ENCODE data around the gene CISD1. TPM values are rescaled to one million over a fixed set of nuclear protein-coding genes. Genes with fewer than 3 reads are reported as not detected.

The CISD1 gene
- total and polyA plus RNA-seq, 2 of the 4 experiments (the other 2 are of a cell fraction) = 28.2 to 34.6 TPM

DNA sequence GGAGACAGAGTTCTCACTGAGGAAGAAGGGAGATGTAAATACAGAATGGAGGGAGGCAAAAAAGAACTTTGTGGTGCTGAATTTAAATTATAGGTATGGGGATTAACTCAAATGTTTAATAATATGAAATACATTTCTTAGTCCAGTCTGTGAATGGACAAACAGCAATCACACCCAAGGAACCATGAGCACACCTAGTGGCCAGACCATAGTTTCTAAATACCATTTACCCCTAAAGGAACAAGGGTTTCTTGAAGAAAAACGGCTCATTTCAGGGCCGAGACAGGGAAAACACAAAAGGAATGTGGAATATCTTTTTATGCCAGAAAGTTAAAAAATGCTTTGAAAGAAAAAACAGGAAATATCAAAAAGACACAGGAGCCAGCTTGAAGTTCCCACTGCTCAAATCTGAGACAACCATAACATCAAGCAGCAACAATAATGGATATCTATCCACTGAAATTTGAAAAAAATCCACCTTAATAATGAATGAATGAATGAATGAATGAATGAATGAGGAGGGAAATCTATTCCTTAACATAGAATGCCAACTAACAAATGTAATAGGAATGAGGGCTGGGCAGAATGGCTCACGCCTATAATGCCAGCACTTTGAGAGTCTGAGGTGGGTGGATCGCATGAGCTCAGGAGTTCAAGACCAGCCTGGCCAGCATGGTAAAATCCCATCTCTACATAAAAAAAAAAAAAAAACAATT is 9.8 kb upstream of the CISD1 start:
- H3K4me1 ChIP-seq (ENCODE audit: control insufficient read depth, insufficient read depth, low read length) = no peaks in the 10 kb centered on the region
- no CpG with 5 or more reads among the region's 4 CpGs for WGBS, 2 experiments (ENCODE audit: extremely low coverage in 2 of 2, insufficient read length in 1 of 2)
- no peak overlapping the region for H2BK20ac ChIP-seq (ENCODE audit: low read depth, low read length)
- peaks cover 20 to 25% of the 10 kb centered on the region in 2 experiments for H3K79me1 ChIP-seq (ENCODE audit: low read depth in 1 of 2, low read length in 2 of 2)
- H3K4me3 ChIP-seq (ENCODE audit: insufficient read depth, low read depth, low read length) = no peak overlapping the region
- no peaks in the 10 kb centered on the region for H3K9me3 ChIP-seq (ENCODE audit: control insufficient read depth, insufficient read depth, low read length)
- H3K23ac ChIP-seq (ENCODE audit: low read depth, low read length) = no peak overlapping the region
- no peaks in the 10 kb centered on the region for H4K20me1 ChIP-seq (ENCODE audit: insufficient read depth, low read length)
- no peak overlapping the region for H2AFZ ChIP-seq (replicated peaks; ENCODE audit: low read length, poor library complexity)
- dilution Hi-C loops (cut with HindIII; ENCODE audit: low sequenced_read_pairs, unreplicated experiment) = no loop called here
- H2AK5ac ChIP-seq (ENCODE audit: low read depth, low read length) = no peak overlapping the region
- H4K91ac ChIP-seq (ENCODE audit: insufficient read depth, low read depth, low read length) = no peak overlapping the region
- H3K56ac ChIP-seq (ENCODE audit: extremely low read depth, insufficient read depth, low read length) = no peak overlapping the region
- no peak overlapping the region for H4K8ac ChIP-seq (ENCODE audit: low read depth in 2 of 2, low read length in 2 of 2)
- H3K9me1 ChIP-seq (ENCODE audit: insufficient read depth, low read length) = no peaks in the 10 kb centered on the region
- no peak overlapping the region for H2BK15ac ChIP-seq (ENCODE audit: low read depth, low read length)
- H3K4ac ChIP-seq (ENCODE audit: low read depth, low read length) = no peak overlapping the region
- H3K27me3 ChIP-seq (ENCODE audit: control insufficient read depth, insufficient read depth, low read length) = no peaks in the 10 kb centered on the region
- no peak overlapping the region for H3K14ac ChIP-seq (replicated peaks; ENCODE audit: low read depth, low read length)
- H3K18ac ChIP-seq (ENCODE audit: low read depth, low read length) = no peak overlapping the region
- H2BK120ac ChIP-seq (ENCODE audit: low read depth, low read length) = no peak overlapping the region
- ATAC-seq (ENCODE audit: low read depth) (no peak), DNase-seq (no peak)
- CTCF ChIA-PET = no interaction called here
- H3K27ac ChIP-seq (ENCODE audit: insufficient read depth, low read length) = no peak overlapping the region
- intact Hi-C loops (cut with micrococcal nuclease) = no loop called here
- no peak overlapping the region for H2BK5ac ChIP-seq (ENCODE audit: low read depth, low read length, poor library complexity, severe bottlenecking)
- BruUV-seq (replicated peaks) = no TSS peak
- no peak overlapping the region for H4K5ac ChIP-seq (ENCODE audit: low read depth, low read length)
- H3K9ac ChIP-seq (ENCODE audit: low read depth, low read length) = no peak overlapping the region
- H3K36me3 ChIP-seq (ENCODE audit: control insufficient read depth, insufficient read depth, low read length) = peaks cover 2% of the 10 kb centered on the region; the same call in 1 of the 2 replicates
- POLR2A ChIA-PET (ENCODE audit: unreplicated experiment) = no interaction called here
- TF ChIP-seq MAZ (IDR thresholded peaks at IDR 0.05; ENCODE audit: borderline replicate concordance, low read depth, low read length) (no peak), BHLHE40 (IDR thresholded peaks at IDR 0.05; ENCODE audit: low read depth, low read length) (no peak), RCOR1 (IDR thresholded peaks at IDR 0.05; ENCODE audit: insufficient replicate concordance, low read length) (no peak), RFX5 (IDR thresholded peaks at IDR 0.05; ENCODE audit: low read depth, low read length) (no peak), RAD21 (IDR thresholded peaks at IDR 0.05; ENCODE audit: low read length) (no peak), MXI1 (IDR thresholded peaks at IDR 0.05; ENCODE audit: borderline replicate concordance, low read depth, low read length) (no peak), POLR2A (IDR thresholded peaks at IDR 0.05; ENCODE audit: low read depth, low read length) (no peak)
- TF ChIP-seq, protein P1, sequence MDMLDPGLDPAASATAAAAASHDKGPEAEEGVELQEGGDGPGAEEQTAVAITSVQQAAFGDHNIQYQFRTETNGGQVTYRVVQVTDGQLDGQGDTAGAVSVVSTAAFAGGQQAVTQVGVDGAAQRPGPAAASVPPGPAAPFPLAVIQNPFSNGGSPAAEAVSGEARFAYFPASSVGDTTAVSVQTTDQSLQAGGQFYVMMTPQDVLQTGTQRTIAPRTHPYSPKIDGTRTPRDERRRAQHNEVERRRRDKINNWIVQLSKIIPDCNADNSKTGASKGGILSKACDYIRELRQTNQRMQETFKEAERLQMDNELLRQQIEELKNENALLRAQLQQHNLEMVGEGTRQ (IDR thresholded peaks at IDR 0.05; ENCODE audit: low read depth, low read length) = no peak
- H2AK9ac ChIP-seq (replicated peaks; ENCODE audit: low read depth, low read length, poor library complexity) = no peak overlapping the region
- no peak overlapping the region for H3K4me2 ChIP-seq (ENCODE audit: low read depth, low read length)
- in situ Hi-C loops (cut with MboI; ENCODE audit: low sequenced_read_pairs) = no loop called here
